Small intestine (tissue), 7 donors: ENCODE measurements around the gene TBC1D24. TPM values are rescaled to one million over a fixed set of nuclear protein-coding genes. Genes with fewer than 3 reads are reported as not detected.
A peak's percentile ranks its signal among the peaks of the same experiment; 100 is the strongest.

Experiments used
- DNase-seq, 2 donors: peaks; one replicate each; pipeline versions ENCODE4 v3.0.0 to v3.0.0-alpha.2; 2013
- FAIRE-seq: peaks from 2 replicates; lab custom pipeline; 2012; peaks lifted over from hg19 to GRCh38; lab: Jason Lieb, UNC
- H3K27ac ChIP-seq, 3 donors: one replicate each; pipeline ENCODE4 v1.5.1; 2013; ENCODE audit warnings: low read length in 2 of 3, mild to moderate bottlenecking in 2 of 3, control low read depth in 1 of 3, inconsistent platforms in 1 of 3, low read depth in 1 of 3, moderate library complexity in 1 of 3
- H3K27me3 ChIP-seq, 3 donors: one replicate each; pipeline ENCODE4 v1.6.1; 2013; ENCODE audit warnings: low read length in 3 of 3, inconsistent platforms in 1 of 3; ENCODE audit not compliant: control insufficient read depth in 3 of 3, insufficient read depth in 3 of 3
- H3K36me3 ChIP-seq, 3 donors: one replicate each; pipeline ENCODE4 v1.6.1; 2013; ENCODE audit warnings: low read length in 3 of 3, inconsistent platforms in 1 of 3, low read depth in 1 of 3, mild to moderate bottlenecking in 1 of 3, moderate library complexity in 1 of 3; ENCODE audit not compliant: control insufficient read depth in 3 of 3, insufficient read depth in 2 of 3
- H3K4me1 ChIP-seq, 3 donors: one replicate each; pipeline ENCODE4 v1.6.1; 2013; ENCODE audit warnings: low read length in 2 of 3, inconsistent platforms in 1 of 3, low read depth in 1 of 3, mild to moderate bottlenecking in 1 of 3, moderate library complexity in 1 of 3; ENCODE audit not compliant: control insufficient read depth in 3 of 3, insufficient read depth in 2 of 3
- H3K4me3 ChIP-seq, 3 donors: one replicate each; pipeline ENCODE4 v1.5.1; 2013; ENCODE audit warnings: low read length in 3 of 3, control low read depth in 1 of 3, inconsistent platforms in 1 of 3, low read depth in 1 of 3, mild to moderate bottlenecking in 1 of 3, moderate library complexity in 1 of 3
- H3K9me3 ChIP-seq, 2 donors: one replicate each; pipeline ENCODE4 v1.6.1; 2013; ENCODE audit warnings: low read depth in 1 of 2, low read length in 1 of 2; ENCODE audit not compliant: control insufficient read depth in 2 of 2, insufficient read depth in 1 of 2
- WGBS, 3 donors: extraction: QIAGEN DNeasy Blood & Tissue Kit; methylation state at CpG; one replicate each; pipeline ENCODE4 v1.1.7; 2013; 5-methylcytosine and 5-hydroxymethylcytosine counted together
- polyA plus RNA-seq, 4 donors: library from polyadenylated mRNA; stranded (reverse) in 3 of 4; unstranded in 1 of 4; fragments of 200-250 nt in 3 of 4; fragments of 120-200 nt in 1 of 4; gene quantifications; one replicate each; pipeline versions ENCODE4 v1.2.1 to v1.2.3, GENCODE V29; 2013
- donor health status: healthy with polysubstance abuse.
- donor health status: control.
- donor health status: control.
- donor health status: Bipolar disorder and iron deficiency.
- donor health status: healthy.

The TBC1D24 gene
- polyA plus RNA-seq, 4 donors, result 0.81 to 12.6 (median 3.2) TPM

DNA sequence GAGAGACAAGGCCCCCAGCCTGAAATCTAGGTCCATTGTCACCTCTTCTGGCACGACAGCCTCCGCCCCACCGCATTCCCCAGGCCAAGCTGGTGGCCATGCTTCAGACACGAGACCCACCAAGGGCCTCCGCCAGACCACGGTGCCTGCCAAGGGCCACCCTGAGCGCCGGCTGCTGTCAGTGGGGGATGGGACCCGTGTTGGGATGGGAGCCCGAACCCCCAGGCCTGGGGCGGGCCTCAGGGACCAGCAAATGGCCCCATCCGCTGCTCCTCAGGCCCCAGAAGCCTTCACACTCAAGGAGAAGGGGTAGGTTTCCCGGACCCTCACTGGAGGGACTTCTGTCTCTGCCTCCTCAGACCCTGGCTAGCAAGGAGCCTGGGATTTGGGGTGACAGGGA, 14.0 kb upstream of the TBC1D24 start:
- no peaks in the 10 kb centered on the region for H3K9me3 ChIP-seq
- no peak for DNase-seq
- H3K4me1 ChIP-seq, result peaks cover 2 to 16% (median 5%) of the 10 kb centered on the region in 3 donors
- no peaks in the 10 kb centered on the region for H3K27me3 ChIP-seq
- H3K36me3 ChIP-seq, result peaks cover 0 to 38% (median 0%) of the 10 kb centered on the region in 3 donors
- no peak overlapping the region for H3K27ac ChIP-seq
- no peak for FAIRE-seq
- H3K4me3 ChIP-seq, result peak overlapping the region in 1 of 3 donors; percentile 29
- WGBS, 3 donors, result 88% methylated on average over 13 of the region's 13 CpGs

DNA sequence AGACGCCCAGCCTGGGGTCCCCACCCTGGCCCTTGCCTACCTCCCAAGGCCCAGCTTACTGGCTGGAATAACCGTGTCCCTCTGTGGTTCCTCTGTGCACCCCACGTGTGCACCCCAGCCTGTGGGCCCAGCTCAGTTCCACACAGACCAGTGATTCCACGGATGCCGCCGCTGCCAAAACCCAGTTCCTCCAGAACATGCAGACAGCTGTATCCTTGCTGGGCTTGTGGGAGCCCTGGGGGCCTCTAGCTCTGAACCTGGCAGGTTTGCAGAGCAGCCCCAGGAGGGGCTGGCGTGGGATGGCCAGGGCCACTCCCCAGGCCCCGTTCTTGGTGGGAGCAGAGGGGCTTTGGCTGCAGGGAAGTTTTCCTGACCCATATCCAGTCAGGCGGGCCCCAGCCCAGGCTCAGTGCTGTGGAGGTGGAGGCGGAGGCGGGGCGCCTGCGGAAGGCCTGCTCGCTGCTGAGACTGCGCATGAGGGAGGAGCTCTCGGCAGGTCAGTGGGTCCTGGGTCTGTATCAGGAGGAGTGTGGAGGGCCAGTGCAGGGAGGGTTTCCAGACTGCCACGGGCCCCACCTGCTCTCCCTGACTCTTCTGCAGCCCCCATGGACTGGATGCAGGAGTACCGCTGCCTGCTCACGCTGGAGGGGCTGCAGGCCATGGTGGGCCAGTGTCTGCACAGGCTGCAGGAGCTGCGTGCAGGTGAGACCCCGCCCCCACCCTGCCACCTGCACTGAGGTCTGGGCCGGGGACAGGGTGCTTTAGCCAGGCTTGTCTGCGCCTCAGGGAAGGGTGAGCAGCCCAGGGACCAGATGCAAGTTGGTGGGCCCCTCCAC, 12.7 kb upstream of the TBC1D24 start:
- FAIRE-seq, result no peak
- no peak overlapping the region for H3K27ac ChIP-seq
- no peaks in the 10 kb centered on the region for H3K9me3 ChIP-seq
- peaks cover 0 to 25% (median 0%) of the 10 kb centered on the region in 3 donors for H3K36me3 ChIP-seq
- WGBS, 3 donors, result 90 to 96% (median 91%) methylated on average over 20 to 23 of the region's 23 CpGs
- H3K4me3 ChIP-seq, result no peak overlapping the region
- peaks cover 0 to 4% (median 0%) of the 10 kb centered on the region in 3 donors for H3K27me3 ChIP-seq
- no peak for DNase-seq
- peaks cover 2 to 16% (median 5%) of the 10 kb centered on the region in 3 donors for H3K4me1 ChIP-seq

DNA sequence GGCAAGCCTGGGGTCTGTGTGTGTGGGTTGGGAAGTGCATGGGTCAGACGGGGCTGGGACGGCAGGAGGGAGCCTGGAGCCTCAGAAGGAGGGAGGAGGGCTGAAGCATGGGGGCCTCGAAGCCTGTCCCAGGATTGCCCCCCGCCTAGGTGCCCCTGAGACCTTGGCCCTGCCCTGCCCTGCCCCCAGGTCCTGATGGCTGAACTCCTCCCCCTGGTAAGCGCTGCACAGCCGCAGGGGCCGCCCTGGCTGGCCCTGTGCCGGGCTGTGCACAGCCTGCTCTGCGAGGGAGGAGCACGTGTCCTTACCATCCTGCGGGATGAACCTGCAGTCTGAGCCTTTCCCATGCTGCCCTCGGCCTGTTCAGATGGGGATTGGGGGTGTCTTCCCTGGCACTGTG, 10.6 kb upstream of the TBC1D24 start:
- DNase-seq (no peak), FAIRE-seq (no peak)
- H3K36me3 ChIP-seq, result peaks cover 0 to 21% (median 0%) of the 10 kb centered on the region in 3 donors
- H3K27me3 ChIP-seq, result peaks cover 3 to 18% (median 7%) of the 10 kb centered on the region in 3 donors
- no peaks in the 10 kb centered on the region for H3K9me3 ChIP-seq
- H3K27ac ChIP-seq, result no peak overlapping the region
- H3K4me3 ChIP-seq, result no peak overlapping the region
- 81 to 90% (median 84%) methylated on average over 10 to 12 of the region's 12 CpGs for WGBS, 3 donors
- peaks cover under 1 to 25% (median 7%) of the 10 kb centered on the region in 3 donors for H3K4me1 ChIP-seq

DNA sequence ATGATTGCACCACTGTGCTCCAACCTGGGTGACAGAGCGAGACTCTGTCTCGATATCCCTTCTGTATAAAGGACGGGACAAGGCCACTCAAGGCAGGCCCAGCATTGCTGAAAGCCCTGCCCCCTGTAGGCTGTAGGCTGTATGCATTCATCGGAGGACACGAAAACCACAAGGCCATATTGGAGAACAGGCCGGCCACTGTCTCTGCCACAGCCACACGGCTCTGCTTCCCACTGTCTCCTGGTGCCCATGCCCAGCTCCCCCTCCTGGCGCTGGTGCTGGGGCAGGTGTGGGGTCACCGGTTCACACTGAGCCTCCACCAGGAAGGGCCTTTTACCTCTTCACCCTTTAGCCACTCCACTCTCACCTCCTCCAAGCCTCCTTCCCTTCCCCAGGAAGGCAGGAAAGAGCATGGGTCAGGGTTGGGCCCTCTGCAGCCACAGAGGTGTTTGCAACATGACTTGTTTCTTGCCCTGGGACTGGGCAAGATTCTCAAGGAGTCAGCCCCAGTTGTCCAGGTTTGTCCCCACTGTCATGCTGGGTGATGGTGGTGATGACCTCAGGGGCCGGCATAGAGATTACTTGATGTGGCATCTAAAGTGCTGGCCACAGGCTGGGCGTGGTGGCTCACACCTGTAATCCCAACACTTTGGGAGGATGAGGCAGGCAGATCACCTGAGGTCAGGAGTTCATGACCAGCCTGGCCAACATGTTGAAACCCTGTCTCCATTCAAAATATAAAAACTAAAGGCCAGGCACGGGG, 9.1 kb upstream of the TBC1D24 start:
- 83 to 86% (median 84%) methylated on average over 12 of the region's 12 CpGs for WGBS, 3 donors
- DNase-seq (no peak), FAIRE-seq (no peak)
- Histone ChIP-seq H3K36me3 (peaks cover 0 to 20% (median 0%) of the 10 kb centered on the region in 3 donors), H3K4me1 (peaks cover 0 to 18% (median 2%) of the 10 kb centered on the region in 3 donors), H3K4me3 (no peak overlapping the region), H3K9me3 (no peaks in the 10 kb centered on the region), H3K27me3 (peaks cover 7 to 33% (median 10%) of the 10 kb centered on the region in 3 donors), H3K27ac (no peak overlapping the region)

DNA sequence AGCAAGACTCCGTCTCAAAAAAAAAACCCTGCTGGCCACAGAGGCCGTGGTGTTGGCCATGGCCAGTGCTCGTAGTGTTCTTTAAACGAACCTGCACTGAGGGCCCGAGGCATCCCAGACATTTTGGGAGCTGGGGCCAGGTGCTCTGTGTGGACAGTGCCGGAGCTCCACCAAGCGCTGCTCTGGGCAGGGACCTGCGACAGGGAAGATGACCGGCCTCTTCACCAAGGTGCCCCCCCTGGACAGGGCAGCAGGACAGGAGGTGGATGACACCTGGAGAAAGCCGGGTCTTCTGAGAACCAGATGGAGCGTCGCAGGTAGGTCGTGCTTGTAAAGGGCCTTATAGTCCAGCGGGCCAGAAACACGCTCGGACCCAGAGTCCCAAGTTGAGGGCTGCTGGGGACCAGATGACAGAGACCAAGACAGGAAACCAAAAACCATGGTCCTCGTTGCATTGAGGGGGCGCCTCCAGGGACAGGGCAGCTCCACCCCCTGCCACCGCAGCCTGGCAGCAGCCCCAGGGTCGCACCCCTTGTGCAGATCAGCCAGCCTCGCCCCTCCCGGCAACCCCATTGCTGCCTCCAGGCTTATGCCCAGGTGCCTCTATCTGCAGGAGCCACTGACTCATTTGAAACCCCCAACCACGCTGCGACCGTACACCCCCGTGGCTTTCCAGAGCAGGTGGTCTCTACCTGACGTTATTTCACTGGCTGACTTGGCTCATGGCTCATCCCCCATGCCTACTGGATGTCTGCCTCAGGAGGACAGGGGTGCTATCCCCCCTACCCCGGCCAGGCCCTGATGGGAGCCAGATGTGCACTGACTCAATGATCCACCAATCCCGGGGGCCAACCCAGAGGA, 8.0 kb upstream of the TBC1D24 start:
- DNase-seq, result no peak
- Histone ChIP-seq H3K4me1 (peaks cover 0 to 19% (median 2%) of the 10 kb centered on the region in 3 donors), H3K27me3 (peaks cover 14 to 36% (median 14%) of the 10 kb centered on the region in 3 donors), H3K4me3 (peak overlapping the region in 1 of 3 donors; percentile 15), H3K36me3 (peaks cover 0 to 12% (median 0%) of the 10 kb centered on the region in 3 donors), H3K27ac (no peak overlapping the region), H3K9me3 (no peaks in the 10 kb centered on the region)
- WGBS, 3 donors, result 70 to 76% (median 74%) methylated on average over 29 of the region's 29 CpGs
- no peak for FAIRE-seq

DNA sequence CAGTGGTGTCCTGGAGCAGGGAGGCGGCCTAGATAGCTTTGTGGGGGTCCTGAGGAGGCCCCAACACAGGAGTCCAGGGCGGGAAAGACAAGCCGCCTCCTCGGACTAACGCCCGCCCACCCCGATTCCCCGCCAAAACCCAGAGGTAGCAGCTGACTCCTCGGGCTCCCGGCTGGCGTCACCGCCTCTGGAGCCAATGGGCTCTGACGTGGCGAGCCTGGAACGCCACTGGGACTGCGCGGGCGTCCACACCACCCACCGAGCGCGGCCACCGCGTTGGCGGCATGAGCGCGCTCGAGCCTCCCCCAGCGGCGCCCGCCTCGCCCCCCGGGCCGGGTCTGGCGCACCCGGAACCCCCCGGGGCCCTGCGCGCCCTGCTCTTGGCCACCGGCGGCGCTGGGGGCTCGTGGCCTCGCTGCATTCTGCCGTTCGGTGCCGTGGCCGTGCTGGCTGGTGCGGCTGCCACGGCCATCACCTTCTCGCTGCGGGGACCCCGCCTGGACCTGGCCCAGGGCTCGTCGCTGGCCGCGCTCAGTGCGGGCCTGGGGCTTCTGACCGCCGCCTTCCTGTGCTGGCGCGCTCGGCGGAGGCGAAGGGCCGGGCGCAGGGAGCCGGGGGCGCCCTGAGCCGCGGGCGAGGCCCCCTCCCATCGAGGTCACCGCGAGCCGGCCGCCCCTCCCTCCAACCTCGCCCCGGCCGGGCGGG, 7.2 kb upstream of the TBC1D24 start:
- Histone ChIP-seq H3K27me3 (peaks cover 16 to 44% (median 20%) of the 10 kb centered on the region in 3 donors), H3K9me3 (no peaks in the 10 kb centered on the region), H3K27ac (peak overlapping the region in 2 of 3 donors; percentile 19 to 53), H3K36me3 (peaks cover 0 to 6% (median 0%) of the 10 kb centered on the region in 3 donors), H3K4me1 (peaks cover 0 to 23% (median 2%) of the 10 kb centered on the region in 3 donors), H3K4me3 (peak overlapping the region; percentile 14 to 38 (median 35))
- peak in 1 of 2 donors; percentile 79 for DNase-seq
- no peak for FAIRE-seq
- WGBS, 3 donors, result 1% methylated on average over 57 to 80 of the region's 80 CpGs

DNA sequence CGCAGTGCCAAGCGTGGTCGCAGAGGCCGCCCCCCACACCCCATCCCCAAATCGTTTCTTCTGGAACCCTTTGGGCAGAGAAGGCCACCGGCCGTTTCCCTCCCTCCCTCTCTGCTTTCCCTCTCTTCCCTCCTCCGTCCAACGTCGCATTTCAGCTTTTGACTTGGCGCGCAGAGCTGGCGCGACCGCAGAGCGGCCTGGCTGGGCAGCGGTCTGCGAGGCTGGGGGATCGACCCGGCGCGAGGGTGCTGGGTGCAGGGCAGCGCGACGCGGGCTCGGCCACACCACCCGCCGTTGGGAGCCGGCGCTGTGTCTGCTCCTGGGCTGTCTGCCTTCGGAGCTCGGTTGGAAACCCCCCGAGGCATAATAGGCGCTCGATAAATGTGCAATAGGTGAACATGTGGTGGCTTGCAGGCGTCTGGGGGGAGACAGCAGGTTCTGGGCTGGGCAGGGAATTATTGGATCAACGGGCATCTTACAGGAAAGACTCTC, 6.6 kb upstream of the TBC1D24 start:
- Histone ChIP-seq H3K27ac (peak overlapping the region in 2 of 3 donors; percentile 19 to 53), H3K9me3 (no peaks in the 10 kb centered on the region), H3K36me3 (peaks cover 0 to 6% (median 0%) of the 10 kb centered on the region in 3 donors), H3K4me3 (peak overlapping the region in 2 of 3 donors; percentile 35 to 38), H3K4me1 (peaks cover 0 to 25% (median 2%) of the 10 kb centered on the region in 3 donors), H3K27me3 (peaks cover 16 to 50% (median 20%) of the 10 kb centered on the region in 3 donors)
- no peak for FAIRE-seq
- 1 to 2% (median 1%) methylated on average over 33 to 38 of the region's 38 CpGs for WGBS, 3 donors
- no peak for DNase-seq
